Duodenal mucosa (tissue), 2 donors: ENCODE measurements around the gene ZNF567.
A peak's percentile ranks its signal among the peaks of the same experiment; 100 is the strongest.
"Not testable (repeated sequence)": the region's sequence is repeated elsewhere in the genome, so short reads cannot be mapped to it uniquely, and the experiment has no call there.

ENCODE experiments used
- H3K27ac ChIP-seq: one replicate; pipeline ENCODE4 v1.7.0; 2013; ENCODE audit warnings: low read depth, low read length
- H3K27me3 ChIP-seq, 2 donors: one replicate each; pipeline ENCODE4 v1.7.0; 2013; ENCODE audit warnings: low read length in 2 of 2, control low read depth in 1 of 2; ENCODE audit not compliant: insufficient read depth in 2 of 2, control insufficient read depth in 1 of 2
- H3K36me3 ChIP-seq, 2 donors: one replicate each; pipeline ENCODE4 v1.7.0; 2013; ENCODE audit warnings: low read length in 2 of 2, control low read depth in 1 of 2; ENCODE audit not compliant: insufficient read depth in 2 of 2, control insufficient read depth in 1 of 2
- H3K4me1 ChIP-seq, 2 donors: one replicate each; pipeline ENCODE4 v1.7.0; 2013; ENCODE audit warnings: low read length in 2 of 2, control low read depth in 1 of 2; ENCODE audit not compliant: insufficient read depth in 2 of 2, control insufficient read depth in 1 of 2
- H3K4me3 ChIP-seq, 2 donors: one replicate each; pipeline ENCODE4 v1.7.0; 2013; ENCODE audit warnings: low read length in 2 of 2, low read depth in 1 of 2
- H3K9ac ChIP-seq, 2 donors: one replicate each; pipeline ENCODE4 v1.7.0; 2013; ENCODE audit warnings: low read length in 2 of 2, low read depth in 1 of 2
- H3K9me3 ChIP-seq, 2 donors: one replicate each; pipeline ENCODE4 v1.7.0; 2013; ENCODE audit warnings: low read length in 2 of 2, control low read depth in 1 of 2; ENCODE audit not compliant: control insufficient read depth in 1 of 2

Gene ZNF567

GRCh38 chr19:36749613-36750012, 62.2 kb downstream of the ZNF567 start:
- not testable (repeated sequence) for H3K9ac ChIP-seq, H3K27me3 ChIP-seq, H3K4me1 ChIP-seq, H3K27ac ChIP-seq
- Histone ChIP-seq H3K36me3 (peaks cover 45 to 56% of the 10 kb centered on the region in 2 donors), H3K9me3 (peaks cover 80 to 83% of the 10 kb centered on the region in 2 donors), H3K4me3 (peak overlapping the region in 1 of 2 donors; percentile 22)

GRCh38 chr19:36750066-36750691, 62.8 kb downstream of the ZNF567 start:
- H3K9me3 ChIP-seq = peaks cover 78 to 82% of the 10 kb centered on the region in 2 donors

More at GRCh38 chr19:36750066-36750691, 62.8 kb downstream of the ZNF567 start:
- Histone ChIP-seq H3K4me3 (peak overlapping the region; percentile 2 to 22), H3K9ac (no peak overlapping the region), H3K36me3 (peaks cover 45 to 61% of the 10 kb centered on the region in 2 donors), H3K27me3 (no peaks in the 10 kb centered on the region), H3K4me1 (no peaks in the 10 kb centered on the region), H3K27ac (no peak overlapping the region)
